ENCODE results near the gene DHPS.

- TF ChIP-seq CTCF (IDR thresholded peaks at IDR 0.05; ENCODE audit: extremely low read depth in 1 of 2, insufficient read depth in 1 of 2, low read depth in 1 of 2, low read length in 2 of 2) (no peak), POLR2A (IDR thresholded peaks at IDR 0.05; ENCODE audit: low read depth, low read length) (no peak), POLR2AphosphoS5 (IDR thresholded peaks at IDR 0.05; ENCODE audit: insufficient read depth, low read depth, low read length) (no peak)
Measured at GRCh38 chr19:12692960-12693359, 11.3 kb upstream of the DHPS start.
